Testis (tissue), 3 donors: ENCODE measurements around the gene TLE4. TPM values are rescaled to one million over a fixed set of nuclear protein-coding genes. Genes with fewer than 3 reads are reported as not detected.

Experiments
- DNase-seq: peaks from one replicate; pipeline ENCODE4 v3.0.0-alpha.2; 2019
- H3K27ac ChIP-seq, 2 donors: fragments of 200-600 bp; sonication (generic); one replicate each; pipeline ENCODE4 v1.5.1; 2019
- H3K27me3 ChIP-seq: fragments of 200-600 bp; sonication (generic); one replicate; pipeline ENCODE4 v1.5.1; 2019
- H3K36me3 ChIP-seq: fragments of 200-600 bp; sonication (generic); one replicate; pipeline ENCODE4 v1.5.1; 2017; ENCODE audit warnings: low read depth; ENCODE audit errors: missing control alignments
- H3K4me1 ChIP-seq: fragments of 200-600 bp; sonication (generic); one replicate; pipeline ENCODE4 v1.5.1; 2019
- H3K4me3 ChIP-seq, 2 donors: fragments of 200-600 bp; sonication (generic); one replicate each; pipeline ENCODE4 v1.5.1; 2017 to 2019
- H3K9me3 ChIP-seq: fragments of 200-600 bp; sonication (generic); one replicate; pipeline ENCODE4 v1.5.1; 2017
- CTCF ChIP-seq, 3 experiments: fragments of 450-650 bp in 2 of 3; fragments of 200-600 bp in 1 of 3; sonication (generic) in 1 of 3; IDR thresholded peaks; one replicate each; pipeline ENCODE4 v1.5.1; 2016 to 2019; ENCODE audit warnings: antibody characterized with exemption in 3 of 3, mild to moderate bottlenecking in 2 of 3, moderate library complexity in 1 of 3
- POLR2A ChIP-seq: fragments of 450-650 bp; IDR thresholded peaks from one replicate; pipeline ENCODE4 v1.6.1; 2017; ENCODE audit warnings: antibody characterized with exemption, mild to moderate bottlenecking, moderate library complexity
- WGBS, 2 donors: methylation state at CpG; one replicate each; pipeline ENCODE4 v1.1.5; 2018; 5-methylcytosine and 5-hydroxymethylcytosine counted together
- intact Hi-C: fragments of 100-400 bp; cut with DNase I; formaldehyde crosslinking; loops from one replicate; pipeline ENCODE4 v1.15.1; 2023; ENCODE audit warnings: low total_unique reads
- polyA plus RNA-seq: library from polyadenylated mRNA; stranded (reverse); fragments of 350-450 nt; fragmentation: Illumina TruSeq; extraction: RNeasy Lipid Tissue Mini Kit (QIAGEN cat#74804); gene quantifications from one replicate; pipeline ENCODE4 v1.2.3, GENCODE V29; 2014; ENCODE audit warnings: low read depth, low replicate concordance; ENCODE audit not compliant: insufficient read depth
- total RNA-seq, 2 donors: library from RNA; depleted of rRNA; stranded (reverse); fragments of >200 nt; gene quantifications; one replicate each; pipeline ENCODE4 v1.2.3, GENCODE V29; 2016

TLE4 gene
- total and polyA plus RNA-seq, 3 donors from 2014 or later: 223 to 311 (median 292) TPM

- no peak for DNase-seq
- Histone ChIP-seq H3K27me3 (no peaks in the 10 kb centered on the region), H3K27ac (no peak overlapping the region), H3K9me3 (no peaks in the 10 kb centered on the region), H3K4me1 (no peaks in the 10 kb centered on the region), H3K4me3 (no peak overlapping the region), H3K36me3 (no peaks in the 10 kb centered on the region)
- WGBS, 2 donors: 93 to 94% methylated on average over 2 of the region's 2 CpGs
- TF ChIP-seq CTCF (IDR thresholded peaks at IDR 0.05): no peak
- no peak for TF ChIP-seq POLR2A
- intact Hi-C loops: no loop called here
Observed at GRCh38 chr9:79642671-79643070, 70.9 kb downstream of the TLE4 start.

- intact Hi-C loops: no loop called here
- Histone ChIP-seq H3K27me3 (no peaks in the 10 kb centered on the region), H3K4me3 (no peak overlapping the region), H3K27ac (no peak overlapping the region), H3K4me1 (no peaks in the 10 kb centered on the region), H3K36me3 (no peaks in the 10 kb centered on the region), H3K9me3 (no peaks in the 10 kb centered on the region)
- 89 to 91% methylated on average over 6 of the region's 6 CpGs for WGBS, 2 donors
- no peak for DNase-seq
- TF ChIP-seq POLR2A: no peak
- no peak for TF ChIP-seq CTCF (IDR thresholded peaks at IDR 0.05)
Observed at GRCh38 chr9:79644048-79644447, 72.3 kb downstream of the TLE4 start.

- H3K4me1 ChIP-seq: no peaks in the 10 kb centered on the region
- no peaks in the 10 kb centered on the region for H3K27me3 ChIP-seq
- WGBS, 2 donors: 83 to 92% methylated on average over 4 of the region's 4 CpGs
- H3K9me3 ChIP-seq: no peaks in the 10 kb centered on the region
- intact Hi-C loops: no loop called here
- no peaks in the 10 kb centered on the region for H3K36me3 ChIP-seq
- H3K4me3 ChIP-seq: no peak overlapping the region
- TF ChIP-seq CTCF (IDR thresholded peaks at IDR 0.05) (no peak), POLR2A (no peak)
- no peak overlapping the region for H3K27ac ChIP-seq
- DNase-seq: no peak
Observed at GRCh38 chr9:79644601-79645000, 72.8 kb downstream of the TLE4 start.

GRCh38 chr9:79645110-79645509 is 73.3 kb downstream of the TLE4 start:
- intact Hi-C loops: no loop called here
- TF ChIP-seq CTCF (IDR thresholded peaks at IDR 0.05) (no peak), POLR2A (no peak)
- no peak overlapping the region for H3K4me3 ChIP-seq

GRCh38 chr9:79646096-79646495 is 74.3 kb downstream of the TLE4 start:
- H3K9me3 ChIP-seq: no peaks in the 10 kb centered on the region
- no peak overlapping the region for H3K4me3 ChIP-seq
- no peak for DNase-seq
- no peaks in the 10 kb centered on the region for H3K36me3 ChIP-seq
- intact Hi-C loops: no loop called here
- no peaks in the 10 kb centered on the region for H3K4me1 ChIP-seq
- 94 to 100% methylated on average over 1 of the region's 1 CpG for WGBS, 2 donors
- no peak overlapping the region for H3K27ac ChIP-seq
- no peaks in the 10 kb centered on the region for H3K27me3 ChIP-seq
- TF ChIP-seq CTCF (IDR thresholded peaks at IDR 0.05): no peak
- no peak for TF ChIP-seq POLR2A

More at GRCh38 chr9:79645110-79645509, 73.3 kb downstream of the TLE4 start:
- 85 to 86% methylated on average over 3 of the region's 3 CpGs for WGBS, 2 donors
- Histone ChIP-seq H3K4me1 (no peaks in the 10 kb centered on the region), H3K27me3 (no peaks in the 10 kb centered on the region), H3K36me3 (no peaks in the 10 kb centered on the region), H3K9me3 (no peaks in the 10 kb centered on the region), H3K27ac (no peak overlapping the region)
- no peak for DNase-seq
